Eye (tissue), 1 donor: ENCODE data around the gene ZNF385B.
"Not testable (repeated sequence)": the region's sequence is repeated elsewhere in the genome, so short reads cannot be mapped to it uniquely, and the experiment has no call there.

Source experiments
- DNase-seq: peaks from one replicate; pipeline ENCODE4 v3.0.0-alpha.2; 2015

The ZNF385B gene

DNA sequence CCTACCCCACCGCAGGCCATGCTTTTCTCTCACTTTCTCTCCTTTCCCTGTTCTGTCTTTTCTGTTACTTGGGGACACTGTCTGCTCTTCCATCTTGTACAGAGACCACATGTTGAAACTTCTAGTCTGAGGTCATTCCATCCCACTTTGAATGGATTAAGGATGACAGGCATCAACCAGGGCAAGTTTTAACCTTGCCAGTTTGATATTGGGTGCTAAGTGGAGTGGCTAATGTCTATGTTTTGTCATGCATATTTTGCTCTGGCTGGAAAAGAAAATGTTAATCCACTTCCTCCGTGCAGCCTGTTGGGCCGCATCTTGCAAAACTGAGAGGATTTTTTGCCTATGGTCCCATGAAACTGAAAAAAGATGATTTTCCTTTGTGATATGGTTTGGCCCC is 391.3 kb downstream of the ZNF385B start:
- DNase-seq = no peak

DNA sequence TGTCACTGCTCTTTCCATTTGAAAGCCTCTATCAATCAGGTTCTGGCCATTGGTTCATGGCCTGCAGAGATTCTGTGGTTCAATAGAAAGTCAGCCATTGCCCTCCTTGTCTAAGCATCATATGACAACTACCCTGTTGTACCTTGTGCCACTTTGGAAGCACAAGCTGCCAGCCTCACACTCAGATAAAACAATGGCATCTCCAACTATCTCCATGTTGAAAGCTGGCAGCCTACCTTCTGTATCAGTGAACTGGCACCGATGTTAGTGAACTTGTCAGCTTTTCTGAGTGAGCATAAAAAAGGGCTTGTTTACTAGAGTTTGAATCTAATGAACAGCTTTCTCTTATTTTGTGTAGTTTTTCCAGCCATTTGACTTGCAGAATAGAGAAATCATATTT is 393.5 kb downstream of the ZNF385B start:
- no peak for DNase-seq

DNA sequence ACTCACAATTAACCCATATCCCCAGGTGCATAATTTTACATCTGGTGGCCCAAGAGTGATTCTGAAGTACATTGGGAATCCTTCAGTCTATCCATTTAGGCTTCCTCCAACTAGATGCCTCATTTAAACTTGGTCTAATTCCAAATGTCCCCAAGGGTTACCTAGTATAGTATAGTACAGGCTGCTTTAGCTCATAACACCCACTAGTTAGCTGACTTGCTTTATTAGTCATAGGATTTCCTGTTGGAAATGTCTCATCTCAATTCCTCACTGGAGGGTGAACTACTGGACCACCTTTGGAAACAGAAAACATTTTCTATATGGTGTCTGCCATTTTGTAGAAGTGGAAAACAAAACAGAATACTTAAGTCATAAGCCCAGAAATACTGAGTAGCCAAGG is 394.3 kb downstream of the ZNF385B start:
- no peak for DNase-seq

DNA sequence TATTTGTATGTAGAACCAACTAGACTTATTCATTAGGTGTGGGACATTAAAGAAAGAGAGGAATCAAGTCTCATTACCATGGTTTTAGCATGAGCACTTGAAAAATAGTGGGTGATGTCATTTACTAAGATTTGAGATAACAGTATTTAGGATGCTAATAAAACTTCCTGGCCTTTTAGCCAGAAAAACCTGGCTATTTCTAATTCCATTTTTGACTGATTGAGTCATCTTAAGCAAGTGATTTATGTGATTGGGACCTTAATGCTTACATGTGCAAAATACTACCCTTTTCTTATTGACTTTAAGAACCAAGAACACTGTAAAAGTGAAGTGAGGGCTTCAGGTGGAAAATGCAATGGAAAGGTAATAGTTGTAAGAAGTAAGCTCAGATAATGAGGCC is 400.0 kb downstream of the ZNF385B start:
- no peak for DNase-seq

DNA sequence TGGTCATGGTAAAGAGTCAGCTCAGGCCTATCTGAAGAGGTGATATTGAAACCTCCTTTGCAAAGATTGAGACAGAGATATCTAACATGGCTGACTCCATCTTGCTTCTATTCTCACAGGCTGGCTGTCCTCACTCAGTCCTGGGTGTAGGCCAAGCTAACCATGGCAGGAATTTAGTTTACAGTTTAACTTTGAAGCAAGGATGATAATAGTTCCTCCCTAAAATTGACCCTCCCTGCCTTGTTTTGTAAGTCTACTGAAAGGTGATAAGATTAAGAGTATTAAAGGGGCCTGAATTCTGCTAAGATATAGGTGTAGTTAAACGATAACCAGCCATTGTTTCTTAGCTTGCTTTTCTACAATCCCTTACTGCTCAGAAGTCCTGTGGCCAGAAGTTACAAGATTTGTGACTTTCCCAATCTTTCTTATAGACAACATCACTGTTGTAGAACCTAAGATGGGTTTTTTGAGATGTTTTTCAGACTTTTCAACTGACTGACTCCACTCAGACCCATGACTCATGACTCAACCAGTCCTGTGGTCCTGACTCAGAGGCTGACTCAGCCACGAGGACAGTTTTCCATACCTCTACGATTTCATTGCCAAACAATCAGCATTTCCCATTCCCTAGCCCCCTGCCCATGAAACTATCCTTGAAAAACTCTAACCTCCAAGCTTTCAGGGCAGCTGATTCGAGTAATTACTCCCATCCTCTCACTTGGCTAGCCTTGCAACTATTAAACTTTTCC is 401.1 kb downstream of the ZNF385B start:
- DNase-seq = no peak

DNA sequence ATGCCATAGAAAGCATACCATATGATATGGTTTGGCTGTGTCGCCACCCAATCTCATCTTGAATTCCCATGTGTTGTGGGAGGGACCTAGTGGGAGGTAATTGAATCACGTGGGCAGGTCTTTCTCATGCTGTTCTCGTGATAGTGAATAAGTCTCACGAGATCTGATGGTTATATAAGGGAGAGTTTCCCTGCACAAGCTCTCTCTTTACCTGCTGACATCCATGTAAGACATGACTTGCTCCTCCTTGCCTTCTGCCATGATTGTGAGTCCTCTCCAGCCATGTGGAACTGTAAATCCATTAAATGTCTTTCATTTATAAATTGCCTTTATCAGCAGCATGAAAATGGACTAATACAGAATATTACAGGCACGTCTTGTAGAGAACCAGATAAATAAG is 403.3 kb downstream of the ZNF385B start:
- not testable (repeated sequence) for DNase-seq

DNA sequence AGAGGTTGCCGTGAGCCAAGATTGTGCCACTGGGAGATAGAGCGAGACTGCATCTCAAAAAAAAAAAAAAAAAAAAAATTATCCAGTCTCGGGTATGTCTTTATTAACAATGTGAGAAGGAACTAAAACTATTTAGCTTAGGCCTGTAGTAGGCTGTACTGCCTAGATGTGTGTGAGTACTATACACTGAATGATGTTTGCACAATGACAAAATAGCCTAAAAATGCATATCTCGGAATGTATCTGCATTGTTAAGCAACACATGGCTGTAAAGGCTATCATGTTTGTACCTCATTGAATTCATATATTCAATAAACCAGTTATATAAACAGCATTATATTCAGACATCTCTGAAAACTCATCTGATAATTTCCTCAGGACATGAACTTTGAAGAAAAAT is 405.6 kb downstream of the ZNF385B start:
- no peak for DNase-seq

DNA sequence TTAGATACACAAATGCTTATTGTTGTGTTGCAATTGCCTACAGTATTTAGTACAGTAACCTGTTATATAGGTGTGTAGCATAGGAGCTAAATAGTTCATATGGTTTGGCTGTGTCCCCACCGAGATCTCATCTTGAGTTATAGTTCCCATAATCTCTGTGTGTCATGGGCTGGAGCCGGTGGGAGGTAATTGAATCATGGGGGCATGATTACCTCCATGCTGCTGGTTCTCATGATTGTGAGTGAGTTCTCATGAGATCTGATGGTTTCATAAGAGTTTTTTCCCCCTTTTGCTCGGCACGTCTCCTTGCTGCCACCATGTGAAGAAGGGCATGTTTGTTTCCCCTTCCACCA is 406.3 kb downstream of the ZNF385B start:
- DNase-seq = no peak

DNA sequence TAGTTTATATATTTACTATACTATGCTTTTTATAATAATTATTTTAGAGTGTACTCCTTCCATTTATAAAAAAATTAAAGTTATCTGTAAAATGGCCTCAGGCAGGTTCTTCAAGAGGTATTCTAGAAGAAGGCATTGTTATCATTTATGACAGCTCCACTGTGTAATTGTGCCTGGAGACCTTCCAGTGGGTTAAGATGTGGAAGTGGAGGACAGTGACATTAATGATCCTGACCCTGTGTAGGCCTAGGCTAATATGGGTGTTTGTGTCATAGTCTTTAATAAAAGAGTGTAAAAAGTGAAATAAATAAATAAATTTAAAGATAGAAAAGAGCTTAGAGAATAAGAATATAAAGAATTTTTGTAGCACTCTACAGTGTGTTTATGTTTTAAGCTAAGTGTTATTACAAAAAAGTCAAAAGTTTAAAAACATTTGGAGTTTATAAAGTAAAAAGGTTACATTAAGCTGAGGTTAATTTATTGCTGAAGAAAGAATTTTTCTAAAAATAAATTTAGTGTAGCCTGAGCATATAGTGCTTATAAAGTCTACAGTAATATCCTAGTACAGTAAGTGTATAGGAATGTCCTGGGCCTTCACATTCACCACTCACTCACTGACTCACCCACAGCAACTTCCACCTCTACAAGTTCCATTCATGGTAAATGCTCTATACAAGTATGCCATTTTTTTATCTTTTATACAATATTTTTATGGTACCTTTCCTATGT is 406.8 kb downstream of the ZNF385B start:
- DNase-seq = no peak

DNA sequence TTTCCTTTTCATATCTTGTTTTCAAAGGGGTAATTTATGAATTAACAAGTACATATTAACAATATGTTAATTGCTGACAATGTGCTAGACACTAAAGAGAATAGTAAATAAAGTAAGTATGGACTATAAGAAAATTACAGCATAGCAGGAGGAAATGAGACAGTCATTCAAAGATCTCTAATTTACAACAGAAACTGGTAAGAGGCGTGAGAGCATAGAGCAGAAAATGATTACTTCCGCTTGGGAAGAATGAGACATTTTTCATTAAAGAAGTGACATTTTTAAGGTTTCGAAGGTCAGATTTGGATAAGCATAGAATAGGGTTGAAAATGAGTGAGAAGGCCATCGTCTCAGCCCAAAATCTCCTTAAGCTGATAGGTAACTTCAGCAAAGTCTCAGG is 412.4 kb downstream of the ZNF385B start:
- no peak for DNase-seq

DNA sequence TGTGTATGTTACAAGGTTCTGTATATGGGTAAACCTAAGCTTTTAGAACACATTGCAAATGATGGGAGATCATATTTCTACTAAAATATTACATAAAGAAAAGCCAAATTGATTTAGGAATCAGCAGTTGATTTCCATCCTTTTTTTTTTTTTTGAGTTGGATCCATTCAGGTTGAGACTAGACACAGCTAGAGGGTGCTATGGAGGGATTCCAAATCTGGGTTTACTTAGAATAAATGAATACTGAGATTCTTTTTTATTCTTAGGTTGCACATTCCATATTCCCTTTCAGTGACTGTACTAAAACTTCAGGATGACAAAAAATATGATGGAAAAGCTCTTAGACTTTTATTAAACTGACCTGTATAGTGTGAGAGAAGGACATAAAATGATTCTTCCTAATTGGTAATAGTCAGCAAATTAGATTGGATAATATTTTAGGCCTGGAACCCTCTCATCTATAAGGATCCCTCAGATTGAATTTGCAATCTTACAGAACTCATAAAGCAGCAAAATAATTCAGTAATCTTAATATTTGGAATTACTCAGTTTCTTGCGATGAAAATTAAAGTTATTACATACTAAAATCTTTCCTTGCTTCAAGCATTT is 413.5 kb downstream of the ZNF385B start:
- DNase-seq = no peak

DNA sequence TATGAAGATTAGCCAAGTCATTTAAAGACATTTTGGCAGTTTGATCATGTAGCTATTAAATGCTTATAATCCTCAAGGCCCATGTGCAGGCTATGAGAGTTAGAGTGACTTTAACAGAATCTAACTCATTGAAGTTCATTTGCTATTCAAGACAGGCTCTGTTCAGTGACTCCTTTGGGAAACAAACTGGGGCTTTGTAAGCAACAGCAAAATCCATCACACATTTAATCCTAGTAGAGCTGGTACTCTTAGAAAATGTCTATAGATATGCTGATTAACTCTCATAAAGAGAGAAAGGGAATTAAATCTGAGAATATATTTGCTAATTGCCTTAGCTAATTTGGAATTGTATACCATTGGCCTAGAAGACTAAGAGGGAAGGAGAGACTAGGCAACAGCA is 414.0 kb downstream of the ZNF385B start:
- no peak for DNase-seq

DNA sequence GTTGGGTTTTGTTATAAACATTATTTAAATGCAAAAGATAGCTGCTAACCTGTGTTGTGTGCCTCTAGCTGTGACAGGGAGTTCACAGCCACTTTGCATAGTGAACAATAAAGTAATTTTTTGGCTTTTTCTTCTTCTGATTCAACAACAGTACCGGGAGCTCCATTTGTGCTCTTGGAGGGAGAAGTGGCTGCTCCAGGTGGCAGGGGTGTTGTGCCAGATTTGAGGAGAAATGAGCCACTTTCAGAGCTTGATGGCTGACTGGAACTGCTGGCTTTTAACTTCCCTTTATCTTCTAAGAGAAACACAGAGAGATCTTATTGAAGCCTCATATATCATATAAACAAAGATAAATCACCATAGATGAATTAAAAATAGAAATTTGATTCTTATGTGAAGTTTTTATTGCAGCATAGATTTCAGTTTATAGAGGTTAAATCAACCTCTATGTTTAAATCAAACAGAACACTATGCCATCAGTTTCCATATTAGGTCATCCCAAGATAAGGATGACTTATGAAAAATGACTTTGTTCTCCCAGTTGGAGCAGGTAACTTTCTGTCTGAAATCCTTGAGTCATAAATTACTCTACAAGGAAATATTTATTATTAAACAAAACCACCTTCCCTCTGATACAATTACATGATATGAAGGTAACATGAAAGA is 414.8 kb downstream of the ZNF385B start:
- no peak for DNase-seq

DNA sequence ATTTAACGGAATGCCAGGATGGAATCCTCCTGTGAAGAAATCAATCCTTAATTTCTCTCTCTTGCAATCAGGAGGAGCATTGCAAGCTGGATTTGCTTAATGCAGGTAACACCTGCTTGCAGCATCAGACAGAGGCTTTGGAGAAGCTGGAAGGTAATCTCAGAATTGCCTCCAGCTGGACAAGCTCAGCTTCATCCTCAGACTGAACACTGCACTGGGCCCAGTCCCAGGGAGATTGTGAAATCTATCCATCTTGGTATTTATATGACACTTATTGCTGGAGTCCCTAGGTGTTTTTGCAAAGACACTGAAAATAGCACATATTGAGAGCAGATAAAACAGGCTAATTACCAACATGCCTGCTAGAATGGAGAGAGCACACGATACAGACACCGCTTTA is 417.4 kb downstream of the ZNF385B start:
- DNase-seq = no peak

DNA sequence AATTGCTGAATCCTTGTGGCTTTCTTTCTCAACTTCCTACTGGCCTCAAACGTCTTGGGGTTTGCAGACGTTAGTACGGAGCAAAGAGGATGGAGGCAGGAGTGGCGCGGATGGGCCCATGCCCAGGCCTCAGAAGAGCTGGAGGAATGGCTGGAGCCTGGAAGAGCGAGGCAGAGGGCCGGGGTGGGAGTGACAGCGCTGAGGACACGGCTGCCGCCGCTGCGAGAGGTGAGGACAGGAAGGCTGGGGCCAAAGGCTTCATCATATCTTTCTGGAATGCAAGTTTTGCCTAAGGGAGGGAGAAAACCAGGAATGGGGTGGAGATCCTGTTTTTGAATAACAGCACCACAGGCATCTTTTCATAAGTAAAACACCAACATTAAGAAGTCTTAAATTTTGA is 418.2 kb downstream of the ZNF385B start:
- DNase-seq = no peak

DNA sequence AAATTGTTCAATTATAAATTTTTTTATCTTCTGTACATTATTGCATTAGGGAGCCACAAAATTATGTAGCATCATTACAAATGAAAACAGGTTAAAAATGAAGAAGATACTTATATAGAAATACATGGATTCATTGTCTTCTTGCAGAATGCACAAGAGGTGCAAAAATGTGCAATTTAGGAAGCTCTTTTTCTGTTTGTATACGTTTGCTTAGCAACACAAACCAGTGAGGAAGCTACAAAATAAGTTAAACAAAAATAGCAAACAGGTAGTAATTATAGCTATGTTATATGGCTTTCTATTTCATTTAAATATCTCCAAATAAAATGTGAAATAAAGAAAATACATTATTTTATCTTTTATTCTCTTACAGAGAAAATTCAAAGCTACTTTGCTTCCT is 419.2 kb downstream of the ZNF385B start:
- no peak for DNase-seq

DNA sequence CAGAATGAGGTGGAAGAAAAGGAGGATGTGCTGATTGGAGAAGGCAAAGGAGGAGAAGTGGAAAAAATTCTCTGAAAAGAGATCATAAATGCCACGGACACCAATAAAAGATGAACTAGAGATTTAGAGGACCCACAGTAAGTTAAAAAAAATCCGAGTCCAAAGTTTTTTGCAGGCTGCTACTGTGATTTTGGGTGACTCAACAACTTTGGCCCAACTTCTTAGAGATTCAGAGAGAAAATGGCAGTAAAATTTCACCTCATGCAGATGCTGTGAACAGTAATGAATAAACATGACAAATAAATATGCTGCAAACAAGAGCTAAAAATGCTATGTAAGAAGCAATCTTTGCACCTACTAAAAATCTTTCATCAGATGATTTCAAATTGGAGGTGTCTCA is 419.9 kb downstream of the ZNF385B start:
- no peak for DNase-seq

DNA sequence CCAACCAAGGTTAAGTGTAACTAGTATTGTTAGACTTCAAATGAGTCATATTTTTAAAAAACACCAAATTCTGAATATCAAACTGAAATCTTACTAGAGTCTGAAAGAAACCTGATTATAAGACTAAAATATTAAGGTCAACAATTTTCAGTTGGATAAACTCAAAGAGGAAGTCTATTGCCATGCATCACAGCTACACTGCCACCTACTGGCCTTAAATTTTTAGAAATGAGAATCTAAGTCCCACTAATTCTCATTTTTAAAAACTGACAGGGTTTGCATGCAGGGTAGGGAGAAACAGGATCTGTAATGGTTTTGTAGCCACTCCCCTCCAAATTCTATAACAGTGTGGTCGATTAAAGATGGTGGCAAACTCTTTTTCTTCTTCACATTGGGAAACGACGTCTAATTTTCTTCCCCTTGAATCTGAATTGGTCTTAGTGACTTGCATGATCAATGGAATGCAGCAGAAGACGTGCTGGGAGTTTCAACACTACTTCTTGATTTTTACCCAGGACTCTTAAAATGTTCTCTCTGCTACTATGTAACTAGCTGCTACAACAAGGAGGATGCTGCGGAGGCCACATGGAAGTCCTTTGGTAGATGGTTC is 420.7 kb downstream of the ZNF385B start:
- peak; percentile 37 for DNase-seq

DNA sequence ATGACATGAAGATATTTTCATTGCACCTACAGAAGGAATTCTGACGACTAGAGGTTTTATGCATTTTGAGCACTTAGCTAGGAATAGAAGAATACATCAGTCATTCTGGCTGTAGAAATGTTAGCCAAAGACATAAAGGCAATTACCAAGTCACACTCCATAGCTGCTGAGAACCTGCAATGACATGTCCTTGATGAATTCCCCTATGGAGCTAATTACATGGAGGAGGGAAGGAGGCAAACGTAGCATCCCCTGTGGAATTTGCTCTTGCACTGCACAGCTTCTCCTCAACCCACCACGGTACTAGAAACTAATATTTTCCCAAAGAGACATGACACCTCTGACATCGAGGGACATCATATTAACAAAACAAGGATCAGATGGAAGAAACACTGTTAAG is 422.8 kb downstream of the ZNF385B start:
- no peak for DNase-seq

DNA sequence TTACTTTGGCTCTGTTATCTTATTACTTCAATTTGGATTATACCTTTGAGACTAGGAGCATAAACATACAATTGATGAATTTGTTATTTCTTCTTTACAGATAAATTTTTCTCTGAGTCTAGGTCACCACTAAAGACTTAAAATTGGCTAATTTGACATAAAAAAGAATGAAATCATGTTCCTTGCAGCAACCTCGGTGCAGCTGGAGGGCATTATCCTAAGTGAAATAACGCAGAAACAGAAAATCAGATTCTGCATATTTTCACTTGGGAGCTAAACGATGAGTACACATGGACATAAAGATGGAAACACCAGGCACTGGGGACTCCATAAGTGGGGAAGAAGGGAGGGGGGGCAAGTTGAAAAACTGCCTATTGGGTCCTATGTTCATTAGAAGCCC is 424.0 kb downstream of the ZNF385B start:
- no peak for DNase-seq

DNA sequence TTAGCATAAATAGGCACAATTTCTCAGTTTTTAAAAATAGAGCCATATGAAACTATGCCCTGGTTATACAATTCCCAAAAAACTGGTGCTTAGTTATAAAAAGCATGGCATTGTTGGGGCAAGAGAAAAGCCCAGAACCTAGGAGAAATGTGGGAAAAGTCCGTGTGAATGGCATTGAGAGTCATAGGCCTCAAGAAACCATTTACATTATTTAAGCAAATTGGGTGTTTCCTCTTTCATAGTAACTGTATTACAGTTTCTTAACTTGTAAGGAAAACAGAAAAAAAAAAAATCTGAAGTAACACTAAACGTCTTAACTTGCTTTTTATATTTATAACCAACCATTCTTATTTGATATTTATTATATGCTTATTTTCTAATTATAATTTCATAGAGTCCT is 425.8 kb downstream of the ZNF385B start:
- DNase-seq = no peak

DNA sequence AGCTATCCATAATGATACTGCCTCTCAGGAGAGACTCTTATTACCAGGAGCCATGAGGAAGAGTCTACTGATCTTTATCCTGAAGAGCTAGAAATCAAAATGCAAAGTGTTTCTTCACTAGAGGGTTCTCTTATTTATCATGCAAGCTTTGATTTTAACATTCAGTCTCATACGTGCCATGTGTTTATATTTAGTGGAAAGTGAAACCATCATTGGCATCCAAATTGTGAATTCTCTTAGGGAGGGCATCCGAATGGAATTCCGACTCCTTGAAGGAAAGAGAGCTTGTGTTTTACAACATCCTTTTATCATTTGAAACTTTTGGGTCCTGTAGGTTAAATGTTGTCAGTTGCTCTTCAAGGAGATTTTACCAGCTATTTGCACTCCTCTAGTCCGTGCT is 426.4 kb downstream of the ZNF385B start:
- DNase-seq = no peak

DNA sequence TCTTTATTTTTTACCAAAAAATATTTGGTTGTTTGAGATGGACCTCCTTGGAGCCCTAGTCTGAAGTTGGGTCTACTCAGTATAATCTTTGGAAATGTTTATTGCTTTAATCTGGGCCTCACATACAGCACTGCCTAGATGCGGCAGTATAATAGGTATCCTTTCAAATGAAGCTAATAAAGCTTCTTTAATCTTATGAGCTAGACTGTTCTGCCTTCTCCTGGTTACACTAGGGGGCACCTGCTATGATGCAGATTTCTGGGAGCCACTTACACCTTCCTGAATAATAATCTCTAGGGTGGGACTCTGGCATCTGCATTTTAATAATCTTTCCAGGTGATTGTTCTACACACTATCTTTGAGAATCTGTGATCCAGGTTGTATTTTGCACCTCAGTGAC is 427.1 kb downstream of the ZNF385B start:
- no peak for DNase-seq
